Measurements from ENCODE around the gene KLHL40. TPM values are rescaled to one million over a fixed set of nuclear protein-coding genes. Genes with fewer than 3 reads are reported as not detected.
"Not testable (repeated sequence)": the region's sequence is repeated elsewhere in the genome, so short reads cannot be mapped to it uniquely, and the experiment has no call there.

Gene KLHL40
- total RNA-seq, 1 donor from 2014 or later: not detected

DNA sequence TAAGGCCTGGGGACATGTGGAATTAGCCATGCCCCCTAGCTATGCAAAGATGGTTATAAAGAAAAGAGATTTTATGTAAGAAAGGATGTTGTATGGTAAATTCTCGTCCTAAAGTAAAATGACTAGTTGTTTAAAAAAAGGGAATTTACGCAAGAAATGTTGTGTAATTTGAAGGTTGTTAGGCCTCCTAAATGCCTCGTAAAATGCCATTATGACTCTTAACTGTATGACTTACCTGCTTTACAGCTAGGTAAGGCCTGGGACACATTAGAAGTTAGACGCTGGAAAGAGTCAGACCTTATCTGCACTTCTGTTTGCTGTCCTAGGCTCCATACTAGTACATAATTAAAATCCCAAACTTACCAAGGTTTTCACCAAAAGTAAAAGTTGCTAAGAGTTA is 34.8 kb downstream of the KLHL40 start:
- DNase-seq (ENCODE audit: low read depth): no peak

DNA sequence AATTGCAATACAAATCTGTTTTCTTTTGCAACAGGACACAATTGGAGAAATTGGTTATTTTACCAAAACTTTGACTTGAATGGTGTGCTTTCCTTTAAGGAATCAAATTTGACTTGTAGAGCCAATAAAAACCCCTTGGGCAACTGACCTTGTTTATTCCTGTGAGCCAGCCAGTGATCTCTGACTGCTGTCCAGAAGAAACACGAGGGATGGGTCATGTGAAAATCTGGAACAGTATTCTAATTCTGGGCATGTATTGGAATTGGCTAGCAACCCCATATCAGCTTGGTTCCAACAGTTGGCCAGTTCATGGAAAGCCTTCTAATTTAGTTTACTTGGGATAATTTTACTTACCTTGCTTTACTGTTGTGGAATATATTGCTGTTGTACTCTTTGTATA is 36.4 kb downstream of the KLHL40 start:
- DNase-seq (ENCODE audit: low read depth): no peak

DNA sequence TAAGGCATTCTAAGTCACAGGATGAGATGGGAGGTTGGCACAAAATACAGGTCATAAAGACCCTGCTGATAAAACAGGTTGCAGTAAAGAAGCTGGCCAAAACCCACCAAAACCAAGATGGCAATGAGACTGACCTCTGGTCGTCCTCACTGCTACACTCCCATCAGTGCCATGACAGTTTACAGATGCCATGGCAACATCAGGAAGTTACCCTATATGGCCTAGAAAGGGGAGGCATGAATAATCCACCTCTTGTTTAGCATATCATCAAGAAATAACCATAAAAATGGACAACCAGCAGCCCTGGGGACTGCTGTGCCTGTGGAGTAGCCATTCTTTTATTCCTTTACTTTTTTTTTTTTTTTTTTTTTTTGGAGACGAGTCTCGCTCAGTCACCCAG is 37.1 kb downstream of the KLHL40 start:
- not testable (repeated sequence) for DNase-seq (ENCODE audit: low read depth)

DNA sequence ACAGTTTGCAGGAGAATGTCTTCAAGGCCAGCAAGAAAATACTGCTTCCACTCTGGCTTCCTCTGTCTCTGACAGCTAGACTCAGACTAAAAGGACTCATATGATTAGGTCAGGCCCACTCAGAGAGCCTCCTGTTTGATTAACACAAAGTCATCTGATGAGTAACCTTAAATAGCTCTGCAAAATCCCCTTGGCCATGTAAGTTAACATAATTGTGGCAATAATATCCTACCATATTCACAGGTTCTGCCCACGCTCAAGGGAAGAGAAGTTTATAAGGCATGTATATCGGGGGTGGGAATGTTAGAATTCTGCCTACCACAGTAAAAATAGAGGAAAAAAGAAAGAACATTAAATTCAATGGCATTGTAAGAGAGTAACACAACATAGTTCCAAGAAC is 37.9 kb downstream of the KLHL40 start:
- no peak for DNase-seq (ENCODE audit: low read depth)

DNA sequence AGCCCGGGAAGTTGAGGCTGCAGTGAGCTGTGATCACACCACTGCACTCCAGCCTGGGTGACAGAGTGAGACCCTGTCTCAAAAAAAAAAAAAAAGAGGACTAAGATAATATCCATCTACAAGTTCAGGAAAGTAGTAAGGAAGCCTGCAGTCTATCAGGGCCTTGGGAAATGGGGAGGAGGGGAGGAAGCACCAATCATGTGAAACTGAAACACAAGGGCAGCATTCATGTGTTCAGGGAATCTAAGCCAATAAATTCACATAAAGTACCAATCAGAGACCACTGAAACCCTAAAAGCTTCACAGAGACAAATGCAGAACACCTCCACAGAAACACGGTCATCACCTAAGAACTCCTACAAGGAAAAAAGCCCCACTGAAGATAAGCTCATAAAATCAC is 40.1 kb downstream of the KLHL40 start:
- no peak for DNase-seq (ENCODE audit: low read depth)

DNA sequence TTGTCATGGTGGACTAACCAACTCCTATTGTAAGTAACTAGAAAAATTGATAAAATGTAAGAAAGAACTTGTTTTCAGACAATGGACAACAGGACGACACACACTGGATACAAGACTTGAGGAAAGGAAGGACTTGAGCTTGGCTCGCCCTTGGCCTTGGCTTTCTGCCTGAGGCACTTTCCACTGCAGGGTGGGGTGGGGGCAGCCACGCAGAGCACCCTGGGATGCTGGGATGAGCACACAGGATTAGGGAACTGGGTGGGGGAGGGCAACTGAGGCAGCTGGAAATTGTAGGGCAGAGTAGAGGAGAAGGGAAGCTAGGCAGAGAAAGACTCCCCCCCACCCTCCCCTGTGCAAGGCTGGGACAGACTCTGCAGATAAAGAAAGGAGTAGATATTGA is 42.7 kb downstream of the KLHL40 start:
- DNase-seq (ENCODE audit: low read depth): no peak

DNA sequence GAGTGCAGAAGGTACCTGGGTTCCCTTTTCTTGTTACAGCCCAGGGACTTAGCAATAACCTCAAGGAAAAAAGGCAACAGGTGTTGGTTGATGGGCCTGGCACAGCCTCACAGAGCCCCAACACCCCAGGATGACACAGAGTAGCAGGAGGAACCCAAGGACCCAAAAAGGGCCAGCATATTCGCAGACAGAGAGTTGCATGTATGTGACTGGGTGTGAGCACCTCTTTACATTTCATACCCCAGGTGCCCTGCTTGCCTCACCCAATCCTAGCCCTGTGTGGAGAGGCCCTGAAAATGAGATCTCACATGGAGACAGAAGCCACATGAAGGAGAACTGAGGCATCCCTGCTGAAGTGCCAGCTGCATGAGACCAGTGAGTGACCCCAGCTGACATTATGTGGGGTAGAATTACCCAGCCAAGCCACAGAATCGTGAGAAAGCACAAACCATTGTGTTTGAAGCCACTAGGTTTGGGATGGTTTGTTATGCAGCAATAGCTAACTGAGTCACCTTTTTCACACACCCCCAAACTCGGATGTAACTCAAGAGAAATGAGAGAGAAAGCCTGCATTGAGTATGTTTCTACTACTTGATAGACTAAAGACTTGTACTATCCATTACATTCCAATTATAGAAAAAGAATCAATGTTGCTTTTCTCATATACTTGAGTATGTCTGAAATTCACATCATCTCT is 43.5 kb downstream of the KLHL40 start:
- no peak for DNase-seq (ENCODE audit: low read depth)

DNA sequence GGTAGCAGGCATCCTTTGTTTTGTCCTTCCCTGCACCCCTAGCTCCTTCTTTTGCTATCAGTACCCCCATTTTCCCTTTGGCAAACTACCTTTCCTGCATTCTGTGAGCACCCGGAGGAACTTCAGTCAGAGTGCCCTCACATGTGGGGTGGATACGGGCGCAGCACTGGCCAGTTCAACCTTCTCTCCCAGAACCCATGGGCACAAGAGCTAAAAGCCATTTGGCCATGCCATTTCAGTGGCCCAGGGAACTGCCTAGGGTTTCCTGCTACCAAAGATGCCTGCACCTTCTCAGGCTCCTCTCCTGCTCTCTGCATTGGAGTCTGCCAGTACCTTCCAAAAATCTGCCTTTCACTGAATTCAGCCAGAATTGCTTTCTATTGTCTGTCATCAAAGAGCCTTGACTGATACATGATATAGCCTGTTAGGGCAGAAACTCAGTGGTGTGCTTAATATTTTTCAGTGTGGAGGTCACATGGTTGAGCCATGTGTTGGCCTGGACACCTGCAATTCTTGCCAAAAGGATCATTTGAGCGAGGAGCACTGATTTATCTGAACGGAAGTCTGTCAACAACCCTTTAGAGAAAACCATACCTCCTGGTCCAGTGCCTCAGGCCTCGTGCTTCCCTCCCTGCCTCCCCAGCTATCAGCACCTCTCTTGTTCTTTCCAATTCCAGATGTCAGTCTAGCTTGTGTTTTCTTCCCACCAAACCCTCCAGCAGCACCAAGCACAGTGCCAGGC is 44.2 kb downstream of the KLHL40 start:
- no peak for DNase-seq (ENCODE audit: low read depth)

DNA sequence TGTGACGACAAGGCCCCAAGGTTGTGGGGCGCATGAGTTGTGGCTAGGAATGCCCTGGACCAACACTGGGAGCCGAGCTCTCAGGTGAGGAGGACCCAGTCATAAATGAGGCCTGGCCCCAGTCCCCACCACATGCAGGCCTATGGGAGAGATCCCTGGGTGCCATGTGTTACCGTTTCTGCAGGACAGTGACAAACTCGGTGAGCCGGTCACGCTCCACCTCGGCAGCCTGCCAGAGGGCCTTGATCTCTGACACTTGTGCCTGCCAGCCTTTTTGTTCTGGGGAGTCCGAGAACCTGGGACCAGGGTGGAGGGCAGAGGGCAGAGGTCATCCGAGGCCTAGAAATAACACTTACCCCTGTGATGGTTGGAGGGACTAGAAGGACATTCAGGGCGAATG is 45.0 kb downstream of the KLHL40 start:
- DNase-seq (ENCODE audit: low read depth): no peak

DNA sequence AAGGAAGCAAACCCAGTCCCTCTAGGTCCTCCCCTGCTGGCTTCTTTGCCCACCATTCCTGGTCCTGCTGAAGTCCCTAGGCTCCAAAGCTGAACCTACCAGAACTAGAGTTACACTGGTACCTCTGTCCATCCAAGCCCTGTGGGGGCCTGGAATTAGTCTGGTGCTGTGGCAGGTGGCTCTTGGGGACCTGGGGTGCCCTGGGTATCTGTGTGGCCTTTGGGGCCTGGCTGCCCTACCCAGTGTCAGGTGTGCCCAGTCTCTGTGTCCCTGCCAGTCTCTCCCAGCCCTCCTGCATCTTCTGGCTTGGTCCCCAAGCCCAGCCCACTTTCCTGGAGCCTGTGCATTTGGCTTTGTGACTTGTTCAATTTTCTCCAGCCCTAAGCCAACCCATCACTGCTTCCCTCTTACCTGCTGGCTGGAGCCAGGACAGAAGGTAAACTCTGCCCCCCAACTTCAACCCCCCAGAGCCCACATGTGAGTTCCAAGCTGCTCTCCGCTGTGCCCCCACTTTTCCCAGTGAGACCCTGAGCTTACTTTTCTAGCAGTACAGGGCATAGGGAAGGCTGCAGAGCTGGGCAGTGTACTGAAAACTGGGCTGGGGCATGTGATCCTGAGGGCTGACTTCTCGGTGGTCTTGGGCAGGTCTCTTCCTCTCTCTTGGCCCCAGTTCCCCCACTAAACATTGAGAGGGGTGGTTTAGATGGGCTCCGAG is 45.5 kb downstream of the KLHL40 start:
- no peak for DNase-seq (ENCODE audit: low read depth)

DNA sequence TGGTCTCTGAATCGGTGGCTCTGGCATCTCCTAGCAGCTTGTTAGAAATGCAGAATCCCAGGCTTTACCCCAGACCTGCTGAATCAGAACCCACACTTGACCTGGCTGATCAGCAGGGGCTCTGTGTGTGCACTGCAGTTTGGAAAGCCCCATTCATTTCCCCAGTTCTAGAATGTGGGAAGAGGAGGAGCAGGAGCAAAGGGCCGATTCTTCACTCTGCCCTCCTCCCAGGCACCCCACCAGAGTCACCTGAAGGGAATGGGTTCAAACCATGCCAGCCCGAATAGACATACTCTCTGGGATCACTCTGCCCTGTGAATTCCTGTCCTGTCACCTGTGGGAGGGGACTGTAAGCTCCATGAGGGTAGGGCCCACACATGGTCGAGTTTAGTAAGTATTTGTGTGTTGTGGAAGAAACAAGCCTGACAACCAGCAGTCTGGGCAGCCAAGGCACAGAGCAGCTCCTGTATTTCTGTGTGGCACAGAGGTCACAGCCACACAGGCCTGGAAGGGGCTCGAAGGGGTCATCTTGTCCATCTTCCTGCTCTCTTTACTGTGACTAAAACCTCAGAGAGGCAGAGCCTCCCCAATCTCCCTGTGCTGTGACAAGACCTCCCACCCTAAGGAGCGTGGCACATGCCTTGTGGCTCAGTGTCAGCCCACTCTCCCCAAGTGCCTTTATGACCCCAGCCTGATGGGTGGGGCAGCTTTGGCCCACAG is 46.3 kb downstream of the KLHL40 start:
- DNase-seq (ENCODE audit: low read depth): no peak

DNA sequence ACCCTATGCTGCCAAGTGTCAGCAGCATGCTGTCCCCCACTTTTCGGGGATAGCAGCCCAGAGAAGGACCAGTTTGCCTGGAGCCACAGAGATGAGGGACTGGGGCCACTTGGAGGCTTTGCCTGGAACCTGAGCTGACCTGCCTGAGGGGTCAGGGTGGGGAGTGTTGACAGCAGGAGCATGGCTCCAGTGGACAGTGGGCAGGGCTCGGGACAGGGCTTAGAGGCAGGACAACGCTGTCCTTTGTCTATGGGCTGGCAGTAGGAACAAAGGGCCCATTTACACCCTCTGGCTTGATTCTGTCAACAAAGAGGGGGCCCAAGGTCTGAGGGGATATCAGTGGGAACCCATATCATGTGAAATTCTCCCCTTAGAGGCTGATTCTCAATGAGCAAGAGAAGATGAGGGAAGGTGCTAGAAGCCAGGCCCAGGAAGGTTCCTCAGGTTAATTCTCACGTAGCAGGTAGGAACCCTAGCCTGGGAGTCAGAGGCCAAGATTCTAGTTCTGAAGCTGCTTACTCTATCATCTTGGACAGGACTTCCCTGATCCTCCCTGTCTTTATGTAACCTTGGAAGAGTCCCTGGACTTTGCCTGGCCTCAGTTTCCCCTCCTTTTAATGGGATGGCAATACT is 47.0 kb downstream of the KLHL40 start:
- no peak for DNase-seq (ENCODE audit: low read depth)

DNA sequence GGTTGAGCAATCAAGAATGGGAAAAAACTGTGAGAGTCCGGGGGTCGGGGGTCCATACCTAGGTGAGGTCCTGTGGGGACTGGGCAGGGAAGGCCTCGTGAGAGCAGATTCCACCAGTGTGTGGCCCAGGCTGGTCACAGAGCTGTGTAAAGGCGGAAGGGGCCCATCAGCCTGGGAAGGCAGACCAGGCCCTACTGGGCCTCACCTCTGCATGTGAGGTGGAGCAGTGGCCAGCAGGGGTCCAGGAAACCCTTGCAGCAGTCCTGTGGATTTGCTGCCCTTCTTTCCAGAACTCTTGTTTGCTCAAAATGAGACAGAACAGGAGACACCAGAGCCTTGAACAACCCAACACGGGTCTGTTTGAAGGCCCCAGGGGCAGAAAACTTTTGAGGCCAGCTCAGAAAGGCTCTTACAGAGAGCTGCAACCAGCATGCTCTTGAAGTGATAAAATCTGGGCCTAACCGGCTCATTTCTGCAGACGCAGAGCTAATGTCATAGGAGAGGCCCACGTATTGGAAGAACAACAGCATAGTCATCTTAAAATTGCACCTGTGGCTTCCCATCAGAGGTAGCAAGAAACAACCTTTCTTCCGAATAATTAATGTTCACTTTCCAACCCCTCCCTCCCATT is 47.6 kb downstream of the KLHL40 start:
- no peak for DNase-seq (ENCODE audit: low read depth)

DNA sequence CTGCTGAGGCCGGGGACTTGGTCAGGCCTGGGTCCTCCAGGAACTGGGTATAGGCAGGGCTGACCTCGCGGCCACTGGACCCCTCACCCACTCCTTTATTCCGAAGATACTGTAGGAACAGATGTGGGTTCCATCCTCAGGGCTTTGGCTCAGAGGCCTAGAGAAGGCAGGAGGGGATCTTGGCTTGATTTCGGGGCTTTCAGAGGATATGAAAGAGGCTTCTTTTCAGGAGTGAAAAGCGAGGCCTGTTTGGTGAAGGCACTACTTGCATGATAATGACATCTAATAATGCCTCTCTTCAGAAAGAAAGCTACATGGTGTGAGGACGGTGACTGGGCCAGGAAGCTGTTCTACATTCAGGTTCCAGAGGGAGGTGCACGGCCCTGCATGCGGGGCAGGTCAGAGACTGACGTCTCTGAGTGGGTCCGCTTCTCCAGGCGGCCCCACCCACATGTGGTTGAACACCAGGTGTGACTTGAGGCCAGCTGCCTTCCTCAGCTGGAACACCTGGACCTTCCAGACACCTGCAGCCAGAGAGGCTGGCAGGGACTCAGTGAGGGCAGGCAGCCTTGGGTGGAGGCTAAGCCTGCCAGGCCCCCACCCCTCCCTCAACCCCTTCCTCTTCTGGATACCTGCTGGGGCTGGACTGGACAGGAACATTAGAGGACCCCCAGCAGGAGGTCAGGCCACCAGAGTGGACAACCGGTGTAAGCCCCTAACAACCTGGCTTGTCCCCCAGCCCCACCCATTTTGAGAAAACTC is 48.3 kb downstream of the KLHL40 start:
- no peak for DNase-seq (ENCODE audit: low read depth)

DNA sequence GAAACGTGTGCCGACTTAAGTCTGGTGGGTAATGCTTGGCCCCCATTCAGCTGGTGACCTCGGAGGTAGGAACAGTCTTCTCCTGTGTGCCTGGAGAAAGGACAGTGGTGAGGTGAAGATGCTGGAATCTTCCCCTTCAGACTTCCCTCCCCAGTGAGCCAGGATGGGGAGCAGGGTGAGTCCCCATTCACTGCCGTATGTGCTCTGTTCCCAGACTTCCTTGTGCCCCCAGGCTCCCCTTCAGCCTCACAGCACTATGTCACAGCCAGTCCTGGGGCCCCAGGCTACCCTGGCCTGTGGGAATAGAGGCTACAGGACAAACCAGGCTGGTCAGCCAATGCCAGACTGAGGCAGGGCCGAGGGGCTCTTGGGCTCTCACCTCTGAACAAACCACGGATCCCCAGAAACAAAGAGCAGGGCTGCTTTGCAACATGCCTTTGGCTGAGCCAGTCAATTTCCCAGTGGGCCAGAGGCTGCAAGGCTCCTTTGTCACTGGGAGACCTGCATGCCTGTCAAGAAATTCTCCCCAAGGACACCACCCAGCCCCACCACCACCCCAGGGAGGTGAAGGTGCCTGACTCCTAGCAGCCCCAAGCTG is 49.0 kb downstream of the KLHL40 start:
- DNase-seq (ENCODE audit: low read depth): no peak

DNA sequence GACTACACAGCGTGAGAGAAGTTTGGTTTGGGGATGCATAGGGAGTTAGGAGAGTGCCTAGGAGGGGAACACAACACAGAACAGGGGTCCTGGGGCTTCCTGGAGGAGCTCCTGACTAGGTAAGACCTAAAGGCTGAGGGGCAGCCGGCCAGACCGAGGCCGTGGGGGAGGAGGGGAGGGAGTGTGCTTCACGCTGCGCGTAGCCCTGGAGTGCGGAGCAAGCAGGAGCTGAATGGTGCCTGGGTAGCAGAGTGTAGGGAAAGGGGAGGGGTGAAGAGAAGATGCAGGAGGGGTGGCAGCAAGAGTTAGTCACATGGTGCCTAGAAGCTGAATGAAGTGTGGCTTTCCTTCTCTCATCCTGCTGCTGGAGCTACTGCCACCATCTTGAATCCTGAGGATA is 49.7 kb downstream of the KLHL40 start:
- no peak for DNase-seq (ENCODE audit: low read depth)

DNA sequence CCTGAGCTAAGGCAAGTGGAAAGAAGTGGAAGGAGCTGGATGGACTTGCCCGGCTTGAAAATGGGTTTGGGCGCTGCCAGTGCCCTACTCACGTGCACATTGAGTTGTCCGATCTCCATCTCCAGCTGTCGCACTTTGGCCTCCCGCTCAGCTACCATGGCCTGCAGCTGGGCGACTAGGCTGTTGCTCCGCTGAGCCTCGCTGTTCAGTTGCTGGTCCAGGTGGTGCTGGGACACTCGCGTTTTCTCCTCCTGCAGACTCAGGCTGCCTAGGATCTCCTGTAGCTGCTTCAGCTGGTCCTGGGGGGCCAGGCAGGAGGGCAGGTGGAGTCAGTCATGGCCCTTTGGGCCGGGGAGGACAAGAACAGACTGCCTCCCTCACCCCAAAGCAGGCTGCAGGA is 50.3 kb downstream of the KLHL40 start:
- DNase-seq (ENCODE audit: low read depth): no peak

DNA sequence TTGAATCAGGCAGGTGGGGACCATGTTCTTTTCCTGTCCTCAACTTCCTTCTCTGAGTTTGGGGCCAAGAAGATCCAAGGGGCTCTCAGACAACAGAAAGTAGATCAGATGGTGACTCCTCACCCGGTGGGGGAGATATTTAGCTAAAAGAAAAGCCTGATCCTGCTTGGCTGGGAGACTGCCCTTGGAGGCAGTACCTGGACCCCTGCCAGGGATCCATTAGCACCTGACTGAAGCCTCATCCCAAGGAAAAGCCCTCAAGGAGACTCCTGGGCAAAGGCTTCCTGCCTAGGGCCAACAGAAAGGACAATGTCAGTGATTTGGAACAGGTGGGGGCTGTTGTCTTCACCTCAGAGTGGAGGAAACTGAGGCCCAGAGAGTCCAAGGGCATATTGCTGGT is 50.7 kb downstream of the KLHL40 start:
- DNase-seq (ENCODE audit: low read depth): no peak

DNA sequence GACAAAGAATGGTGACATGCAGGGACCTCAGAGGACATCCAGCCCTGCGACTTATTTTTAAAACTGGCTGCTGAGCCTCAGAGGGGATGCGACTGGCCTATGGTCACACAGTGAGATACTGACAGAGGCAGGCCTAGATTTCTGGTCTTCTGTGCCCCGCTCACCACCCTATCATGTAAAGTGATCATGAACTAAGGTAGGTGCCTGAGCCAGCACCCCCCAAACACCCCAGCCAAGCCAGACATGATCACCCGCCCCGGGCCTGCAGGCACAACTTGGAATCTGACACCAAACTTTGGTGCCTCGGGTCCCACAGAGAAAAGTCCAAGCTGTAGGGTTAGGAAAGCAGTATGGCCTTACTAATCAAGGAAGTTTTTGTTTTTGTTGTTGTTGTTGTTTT is 51.2 kb downstream of the KLHL40 start:
- DNase-seq (ENCODE audit: low read depth): no peak

All from renal cortical epithelial cell (primary cell).